HG03457 (cell line): Measurements from ENCODE around the gene LSM3.

Experiments used
- ATAC-seq: cut with Tn5 transposase; IDR thresholded peaks from one replicate; pipeline ENCODE4 v1.9.1; 2021; ENCODE audit warnings: moderate number of reproducible peaks; ENCODE audit not compliant: unreplicated experiment

Gene LSM3

GRCh38 chr3:14188041-14188754 lies 9.6 kb downstream of the LSM3 start:
- ATAC-seq = no peak

GRCh38 chr3:14194865-14195264 lies 16.2 kb downstream of the LSM3 start:
- ATAC-seq = no peak

GRCh38 chr3:14199641-14200040 lies 21.0 kb downstream of the LSM3 start:
- no peak for ATAC-seq

- ATAC-seq = no peak
Measured at GRCh38 chr3:14200276-14200675, 21.7 kb downstream of the LSM3 start.

- ATAC-seq = no peak
Measured at GRCh38 chr3:14200841-14201240, 22.2 kb downstream of the LSM3 start.

- ATAC-seq = no peak
Measured at GRCh38 chr3:14201940-14202684, 23.5 kb downstream of the LSM3 start.

- no peak for ATAC-seq
Measured at GRCh38 chr3:14202874-14203520, 24.4 kb downstream of the LSM3 start.

GRCh38 chr3:14203521-14204079 lies 25.0 kb downstream of the LSM3 start:
- ATAC-seq = no peak

GRCh38 chr3:14204515-14205284 lies 26.1 kb downstream of the LSM3 start:
- no peak for ATAC-seq

- no peak for ATAC-seq
Measured at GRCh38 chr3:14206548-14207177, 28.0 kb downstream of the LSM3 start.

GRCh38 chr3:14208168-14208567 lies 29.6 kb downstream of the LSM3 start:
- ATAC-seq = no peak

- no peak for ATAC-seq
Measured at GRCh38 chr3:14208977-14209394, 30.4 kb downstream of the LSM3 start.

GRCh38 chr3:14209581-14210289 lies 31.1 kb downstream of the LSM3 start:
- no peak for ATAC-seq

GRCh38 chr3:14210290-14210688 lies 31.7 kb downstream of the LSM3 start:
- ATAC-seq = no peak

- ATAC-seq = no peak
Measured at GRCh38 chr3:14210843-14211594, 32.4 kb downstream of the LSM3 start.

- ATAC-seq = no peak
Measured at GRCh38 chr3:14211621-14212020, 33.0 kb downstream of the LSM3 start.

- no peak for ATAC-seq
Measured at GRCh38 chr3:14212032-14212431, 33.4 kb downstream of the LSM3 start.

- ATAC-seq = no peak
Measured at GRCh38 chr3:14213066-14213774, 34.6 kb downstream of the LSM3 start.
